H1 (cell line): ENCODE data around the gene SCAMP2. TPM values are rescaled to one million over a fixed set of nuclear protein-coding genes. Genes with fewer than 3 reads are reported as not detected.

Experiments used
- CTBP2 ChIP-seq: IDR thresholded peaks from 2 replicates; pipeline ENCODE4 v1.7.0; 2011; ENCODE audit warnings: borderline replicate concordance, mild to moderate bottlenecking, moderate library complexity, mixed read lengths, low read length; ENCODE audit not compliant: insufficient read depth, insufficient read length
- EGR1 ChIP-seq: IDR thresholded peaks from 2 replicates; pipeline ENCODE4 v1.6.1; 2011; ENCODE audit warnings: low read depth, low read length, borderline replicate concordance
- EZH2 ChIP-seq: fragments of 200-600 bp; sonication (generic); IDR thresholded peaks from 2 replicates; pipeline ENCODE4 v1.7.1; 2012; ENCODE audit warnings: low read depth, mild to moderate bottlenecking, moderate library complexity, low read length, inconsistent platforms; ENCODE audit not compliant: severe bottlenecking
- FOSL1 ChIP-seq: IDR thresholded peaks from 2 replicates; pipeline ENCODE4 v1.6.1; 2011; ENCODE audit warnings: mild to moderate bottlenecking, low read depth, low read length, moderate library complexity; ENCODE audit not compliant: insufficient read depth
- HDAC2 ChIP-seq, 2 experiments: fragments of 300-600 bp in 1 of 2; sonication (generic) in 1 of 2; IDR thresholded peaks; 2 replicates each; pipeline ENCODE4 v1.6.1; 2011 to 2012; ENCODE audit warnings: low read depth in 2 of 2, low read length in 2 of 2, mild to moderate bottlenecking in 2 of 2, moderate library complexity in 2 of 2, borderline replicate concordance in 1 of 2, inconsistent platforms in 1 of 2
- JUND ChIP-seq: IDR thresholded peaks from 2 replicates; pipeline ENCODE4 v1.6.1; 2011; ENCODE audit warnings: mild to moderate bottlenecking, improper control_type of control experiment, low read length
- NRF1 ChIP-seq: IDR thresholded peaks from 2 replicates; pipeline ENCODE4 v1.6.1; 2011; ENCODE audit warnings: mild to moderate bottlenecking, low read depth, low read length, improper control_type of control experiment
- POLR2A ChIP-seq, 2 experiments: IDR thresholded peaks; 1 replicate in 1 of 2; 2 replicates in 1 of 2; pipeline ENCODE4 v1.6.1; 2011; ENCODE audit warnings: low read depth in 2 of 2, low read length in 2 of 2, mild to moderate bottlenecking in 2 of 2; ENCODE audit errors: control extremely low read depth in 1 of 2
- POLR2AphosphoS5 ChIP-seq: IDR thresholded peaks from 2 replicates; pipeline ENCODE4 v1.6.1; 2011; ENCODE audit warnings: low read depth, low read length
- SIN3A ChIP-seq, 2 experiments: IDR thresholded peaks in 1 of 2; conservative IDR thresholded peaks in 1 of 2; 2 replicates each; pipeline ENCODE4 v1.6.1; 2011 to 2012; ENCODE audit warnings: low read length in 2 of 2, improper control_type of control experiment in 1 of 2, low read depth in 1 of 2, mild to moderate bottlenecking in 1 of 2
- SIRT6 ChIP-seq: IDR thresholded peaks from one replicate; pipeline ENCODE4 v1.7.1; 2012; ENCODE audit warnings: low read length, inconsistent platforms
- SIX5 ChIP-seq: IDR thresholded peaks from 2 replicates; pipeline ENCODE4 v1.6.1; 2011; ENCODE audit warnings: mild to moderate bottlenecking, low read depth, low read length
- SP4 ChIP-seq: IDR thresholded peaks from 2 replicates; pipeline ENCODE4 v1.6.1; 2012; ENCODE audit warnings: low read length, inconsistent platforms
- TBP ChIP-seq: IDR thresholded peaks from 2 replicates; pipeline ENCODE4 v1.6.1; 2011; ENCODE audit warnings: low read depth, low read length, improper control_type of control experiment
- TCF12 ChIP-seq: IDR thresholded peaks from 2 replicates; pipeline ENCODE4 v1.6.1; 2011; ENCODE audit warnings: low read depth, mild to moderate bottlenecking, low read length
- TEAD4 ChIP-seq: IDR thresholded peaks from 2 replicates; pipeline ENCODE4 v1.6.1; 2012; ENCODE audit warnings: low read depth, low read length, inconsistent platforms, mixed read lengths
- YY1 ChIP-seq: IDR thresholded peaks from 2 replicates; pipeline ENCODE4 v1.6.1; 2011; ENCODE audit warnings: low read depth, mild to moderate bottlenecking, low read length
- ZNF274 ChIP-seq: IDR thresholded peaks from 2 replicates; pipeline ENCODE4 v1.7.0; 2012; ENCODE audit warnings: low read length, borderline replicate concordance; ENCODE audit errors: extremely low read depth
- polyA plus RNA-seq, 7 experiments: library from polyadenylated mRNA; depleted of rRNA in 3 of 7; stranded (reverse) in 5 of 7; unstranded in 2 of 7; fragments of >200 nt in 5 of 7; fragments of 200-250 nt in 2 of 7; gene quantifications; 1 replicate in 5 of 7; 2 replicates in 1 of 7; 4 replicates in 1 of 7; pipeline versions ENCODE4 v1.2.1 to v1.2.3, GENCODE V29; 2011 to 2013; ENCODE audit warnings: missing spikeins in 2 of 7, mixed read lengths in 2 of 7
- total RNA-seq: library from RNA; stranded (reverse); fragmentation: NEBNext Ultra II Directional; extraction: Animal tissue kit (Norgen Biotek cat#: 25700); gene quantifications from 2 replicates; pipeline ENCODE4 v1.2.1, GENCODE V29; 2021
- TF ChIP-seq, protein P1 (sequence below): IDR thresholded peaks from 2 replicates; pipeline ENCODE4 v1.6.1; 2012; ENCODE audit warnings: inconsistent platforms
- TF ChIP-seq, protein P2 (sequence below): IDR thresholded peaks from 2 replicates; pipeline ENCODE4 v1.6.1; 2011; ENCODE audit warnings: low read length, improper control_type of control experiment

Gene SCAMP2
- total and polyA plus RNA-seq, 2 of the 8 experiments (the other 6 are each of a cell fraction or from before 2014, with no cell fraction given) = 41.7 to 131 TPM

DNA sequence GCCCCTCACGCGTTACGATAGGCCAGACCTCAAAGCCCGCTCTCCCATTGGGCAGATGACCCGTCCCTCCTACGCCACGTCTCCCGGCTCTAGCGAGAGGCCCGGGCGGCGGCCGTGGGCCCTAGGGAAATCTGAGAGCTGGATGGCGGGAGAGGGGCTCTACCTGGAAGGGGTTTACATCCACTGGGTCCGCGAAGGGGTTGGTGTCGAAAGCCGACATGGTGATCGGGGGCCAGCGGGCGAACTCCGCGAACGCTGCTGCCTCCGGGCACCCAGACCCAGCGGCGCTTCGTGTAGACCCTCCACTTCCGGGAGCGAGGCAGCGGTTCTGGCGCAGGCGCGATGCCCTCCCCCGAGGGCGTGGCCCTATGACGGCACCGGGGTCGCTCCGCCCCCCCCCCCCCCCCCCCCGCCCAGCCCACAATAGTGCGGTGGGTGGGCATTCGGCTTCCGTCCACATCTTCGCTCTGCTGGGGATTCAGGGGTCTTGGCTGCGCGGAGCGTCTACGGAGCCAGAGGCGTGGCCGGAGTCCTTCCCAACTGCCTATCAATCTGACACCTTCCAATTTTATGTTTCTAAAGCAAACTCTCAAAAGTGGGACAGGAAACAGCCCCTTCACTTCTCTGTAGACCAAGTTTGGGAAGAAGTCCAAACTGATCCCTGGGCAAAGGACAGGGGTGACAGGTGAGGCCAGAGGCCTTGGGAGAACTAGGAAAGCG is at the start of gene SCAMP2 (continued):
- TF ChIP-seq CTBP2 = no peak
- TF ChIP-seq SP4 = peak; percentile 46; the same call in 1 of the 2 replicates
- TF ChIP-seq, protein P1, sequence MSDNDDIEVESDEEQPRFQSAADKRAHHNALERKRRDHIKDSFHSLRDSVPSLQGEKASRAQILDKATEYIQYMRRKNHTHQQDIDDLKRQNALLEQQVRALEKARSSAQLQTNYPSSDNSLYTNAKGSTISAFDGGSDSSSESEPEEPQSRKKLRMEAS = no peak; the same call in 1 of the 2 replicates
- no peak for TF ChIP-seq ZNF274
- TF ChIP-seq TBP = peak; percentile 49; the same call in 1 of the 2 replicates
- TF ChIP-seq NRF1 = peak; percentile 59
- no peak for TF ChIP-seq TCF12
- peak; percentile 86 for TF ChIP-seq POLR2AphosphoS5
- no peak; the same call in 1 of the 2 replicates for TF ChIP-seq JUND
- TF ChIP-seq SIX5 = no peak
- TF ChIP-seq EGR1 = no peak
- TF ChIP-seq SIRT6 = no peak
- no peak for TF ChIP-seq EZH2
- peak; percentile 80; the same call in 1 of the 2 replicates for TF ChIP-seq FOSL1
- peak; percentile 81 to 92 for TF ChIP-seq POLR2A (IDR thresholded peaks at IDR 0.05; ENCODE audit: control extremely low read depth in 1 of 2, low read depth in 2 of 2, low read length in 2 of 2)
- peak in 1 of 2 experiments; percentile 29; a peak in 1 of 4 replicates for TF ChIP-seq SIN3A (conservative IDR thresholded peaks at IDR 0.05 in 1 of 2, IDR thresholded peaks at IDR 0.05 in 1 of 2; ENCODE audit: low read depth in 1 of 2, low read length in 2 of 2)
- no peak for TF ChIP-seq YY1
- no peak for TF ChIP-seq HDAC2 (IDR thresholded peaks at IDR 0.05; ENCODE audit: borderline replicate concordance in 1 of 2, low read depth in 2 of 2, low read length in 2 of 2)
- no peak for TF ChIP-seq TEAD4
- TF ChIP-seq, protein P2, sequence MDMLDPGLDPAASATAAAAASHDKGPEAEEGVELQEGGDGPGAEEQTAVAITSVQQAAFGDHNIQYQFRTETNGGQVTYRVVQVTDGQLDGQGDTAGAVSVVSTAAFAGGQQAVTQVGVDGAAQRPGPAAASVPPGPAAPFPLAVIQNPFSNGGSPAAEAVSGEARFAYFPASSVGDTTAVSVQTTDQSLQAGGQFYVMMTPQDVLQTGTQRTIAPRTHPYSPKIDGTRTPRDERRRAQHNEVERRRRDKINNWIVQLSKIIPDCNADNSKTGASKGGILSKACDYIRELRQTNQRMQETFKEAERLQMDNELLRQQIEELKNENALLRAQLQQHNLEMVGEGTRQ = no peak
